Pancreas (tissue), 10 donors: Measurements from ENCODE around the gene FHIT. TPM values are rescaled to one million over a fixed set of nuclear protein-coding genes. Genes with fewer than 3 reads are reported as not detected.

Source experiments
- ATAC-seq, 4 donors: fragments of 200-7000 bp; cut with Tn5 transposase; one replicate each; pipeline versions ENCODE4 v1.8.0 to v1.9.1; 2020; ENCODE audit warnings: mild to moderate bottlenecking in 4 of 4, moderate library complexity in 4 of 4
- DNase-seq, 6 donors: peaks; one replicate each; pipeline ENCODE4 v3.0.0-alpha.2; 2020
- FAIRE-seq: peaks from 2 replicates; lab custom pipeline; 2012; peaks lifted over from hg19 to GRCh38; lab: Jason Lieb, UNC
- H3K27ac ChIP-seq, 4 donors: fragments of 200-600 bp; sonication (generic); 1 replicate in 3 of 4; 2 replicates in 1 of 4; pipeline versions ENCODE4 v1.5.0 to v1.8.0; 2020
- H3K27me3 ChIP-seq, 4 donors: fragments of 200-600 bp; one replicate each; pipeline ENCODE4 v1.8.0; 2021
- H3K36me3 ChIP-seq, 3 donors: fragments of 200-600 bp; sonication (generic) in 1 of 3; one replicate each; pipeline versions ENCODE4 v1.5.0 to v1.8.0; 2020 to 2021
- H3K4me1 ChIP-seq, 3 donors: fragments of 200-600 bp; one replicate each; pipeline ENCODE4 v1.8.0; 2021
- H3K4me3 ChIP-seq, 4 donors: fragments of 200-600 bp; sonication (generic) in 2 of 4; one replicate each; pipeline versions ENCODE4 v1.5.0 to v1.8.0; 2020 to 2021
- H3K9me3 ChIP-seq, 4 donors: fragments of 200-600 bp; one replicate each; pipeline ENCODE4 v1.8.0; 2021
- whole genome bisulfite sequencing, 2 donors: extraction: QIAGEN DNeasy Blood & Tissue Kit; methylation state at CpG; one replicate each; pipeline ENCODE4 v1.1.7; 2013; 5-methylcytosine and 5-hydroxymethylcytosine counted together
- intact Hi-C, 3 donors: fragments of 100-400 bp; cut with DNase I; formaldehyde crosslinking; loops; one replicate each; pipeline versions ENCODE4 v1.11.1 to v1.14.2; 2022
- polyA plus RNA-seq, 2 donors: library from polyadenylated mRNA; stranded (reverse); fragments of 200-250 nt; gene quantifications; one replicate each; pipeline ENCODE4 v1.2.3, GENCODE V29; 2013
- total RNA-seq, 6 donors: library from RNA; stranded (reverse); fragmentation: NEBNext Ultra II Directional in 4 of 6; extraction: Animal tissue kit (Norgen Biotek cat#: 25700) in 4 of 6; gene quantifications; one replicate each; pipeline versions ENCODE4 v1.2.1 to v1.2.4, GENCODE V29; 2021 to 2023
- TF ChIP-seq, protein P1 (sequence below), 4 donors: fragments of 200-600 bp; sonication (generic) in 3 of 4; IDR thresholded peaks; one replicate each; pipeline versions ENCODE4 v1.5.0 to v1.8.0; 2021; ENCODE audit warnings: antibody characterized with exemption in 4 of 4
- donor health status: healthy with polysubstance abuse.
- donor health status: DM: no; HTN: no; CAD: no; lungs with moderate emphysema.
- donor health status: DM: no; HTN: no; CAD: no.
- donor health status: control.
- donor health status: control.
- donor health status: Bipolar disorder and iron deficiency.
- donor health status: DM: yes; HTN: yes; CAD: no.
- donor health status: DM: no; HTN: no; CAD: no.
- donor health status: DM: no; HTN: no; CAD: no.
- donor health status: DM: yes; HTN: yes; CAD: no.

The FHIT gene
- total and polyA plus RNA-seq, 8 donors, result 4.8 to 15.7 (median 8.0) TPM

DNA sequence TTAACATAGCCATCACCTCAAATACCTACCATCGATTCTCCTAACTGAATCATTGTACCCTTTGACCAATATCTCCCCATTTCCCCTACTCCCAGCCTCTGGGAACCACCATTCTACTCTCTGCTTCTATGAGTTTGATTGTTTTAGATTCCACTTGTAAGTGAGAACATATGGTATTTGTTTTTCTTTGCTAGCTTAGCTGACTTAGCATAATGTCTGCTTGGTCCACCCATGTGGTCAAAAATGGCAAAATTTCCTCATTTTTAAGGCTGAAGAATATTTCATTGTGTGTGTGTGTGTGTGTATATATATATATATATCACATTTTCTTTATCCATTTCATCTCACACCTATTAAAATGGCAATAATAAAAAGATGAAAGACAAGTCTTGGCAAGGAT lies 469.3 kb downstream of the FHIT start:
- H3K9me3 ChIP-seq, result no peaks in the 10 kb centered on the region
- no peak for ATAC-seq
- TF ChIP-seq, protein P1, sequence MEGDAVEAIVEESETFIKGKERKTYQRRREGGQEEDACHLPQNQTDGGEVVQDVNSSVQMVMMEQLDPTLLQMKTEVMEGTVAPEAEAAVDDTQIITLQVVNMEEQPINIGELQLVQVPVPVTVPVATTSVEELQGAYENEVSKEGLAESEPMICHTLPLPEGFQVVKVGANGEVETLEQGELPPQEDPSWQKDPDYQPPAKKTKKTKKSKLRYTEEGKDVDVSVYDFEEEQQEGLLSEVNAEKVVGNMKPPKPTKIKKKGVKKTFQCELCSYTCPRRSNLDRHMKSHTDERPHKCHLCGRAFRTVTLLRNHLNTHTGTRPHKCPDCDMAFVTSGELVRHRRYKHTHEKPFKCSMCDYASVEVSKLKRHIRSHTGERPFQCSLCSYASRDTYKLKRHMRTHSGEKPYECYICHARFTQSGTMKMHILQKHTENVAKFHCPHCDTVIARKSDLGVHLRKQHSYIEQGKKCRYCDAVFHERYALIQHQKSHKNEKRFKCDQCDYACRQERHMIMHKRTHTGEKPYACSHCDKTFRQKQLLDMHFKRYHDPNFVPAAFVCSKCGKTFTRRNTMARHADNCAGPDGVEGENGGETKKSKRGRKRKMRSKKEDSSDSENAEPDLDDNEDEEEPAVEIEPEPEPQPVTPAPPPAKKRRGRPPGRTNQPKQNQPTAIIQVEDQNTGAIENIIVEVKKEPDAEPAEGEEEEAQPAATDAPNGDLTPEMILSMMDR (IDR thresholded peaks at IDR 0.05), result no peak
- H3K4me3 ChIP-seq, result no peak overlapping the region
- no peak for DNase-seq
- intact Hi-C loops, result no loop called here
- H3K27me3 ChIP-seq, result no peaks in the 10 kb centered on the region
- H3K4me1 ChIP-seq, result no peaks in the 10 kb centered on the region
- no peak overlapping the region for H3K27ac ChIP-seq
- WGBS, 2 donors, result 28 to 36% methylated on average over 1 of the region's 1 CpG
- FAIRE-seq, result no peak
- H3K36me3 ChIP-seq, result no peaks in the 10 kb centered on the region

- no peaks in the 10 kb centered on the region for H3K36me3 ChIP-seq
- no peaks in the 10 kb centered on the region for H3K9me3 ChIP-seq
- TF ChIP-seq, protein P1 (IDR thresholded peaks at IDR 0.05), result no peak
- no peak for FAIRE-seq
- ATAC-seq, result no peak
- no peak for DNase-seq
- no peaks in the 10 kb centered on the region for H3K27me3 ChIP-seq
- WGBS, 2 donors, result 92 to 93% methylated on average over 7 of the region's 7 CpGs
- no peaks in the 10 kb centered on the region for H3K4me1 ChIP-seq
- intact Hi-C loops, result no loop called here
- no peak overlapping the region for H3K27ac ChIP-seq
- no peak overlapping the region for H3K4me3 ChIP-seq
Measured at GRCh38 chr3:60779637-60780036, 471.6 kb downstream of the FHIT start.

DNA sequence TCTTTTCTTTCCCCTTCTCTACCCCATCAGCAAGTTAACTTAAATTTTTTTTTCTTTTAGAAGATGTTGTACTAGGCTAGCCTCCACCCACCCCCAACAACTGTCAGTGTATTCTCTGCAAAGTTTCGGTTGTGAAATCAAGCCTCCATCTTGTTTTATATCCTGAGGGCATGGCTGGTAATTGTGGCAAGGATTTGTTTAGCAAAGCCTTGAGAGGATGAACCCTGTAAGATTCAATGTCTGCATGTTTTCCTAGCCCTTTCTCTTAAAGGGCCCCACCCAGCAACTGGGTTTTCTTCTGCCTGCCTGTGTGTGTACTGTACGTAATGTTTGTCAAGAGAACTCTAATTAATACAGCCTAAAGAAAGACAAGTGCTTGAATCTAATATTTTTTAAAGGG lies 475.3 kb downstream of the FHIT start:
- ATAC-seq (no peak), FAIRE-seq (no peak), DNase-seq (no peak)
- no peaks in the 10 kb centered on the region for H3K4me1 ChIP-seq
- no peak overlapping the region for H3K4me3 ChIP-seq
- no peaks in the 10 kb centered on the region for H3K36me3 ChIP-seq
- WGBS, 2 donors, result 97% methylated on average over 2 of the region's 2 CpGs
- no peak overlapping the region for H3K27ac ChIP-seq
- H3K9me3 ChIP-seq, result no peaks in the 10 kb centered on the region
- intact Hi-C loops, result no loop called here
- no peaks in the 10 kb centered on the region for H3K27me3 ChIP-seq
- TF ChIP-seq, protein P1 (IDR thresholded peaks at IDR 0.05), result no peak

GRCh38 chr3:60774617-60775016 lies 476.6 kb downstream of the FHIT start:
- ATAC-seq, result no peak
- H3K27me3 ChIP-seq, result no peaks in the 10 kb centered on the region

DNA sequence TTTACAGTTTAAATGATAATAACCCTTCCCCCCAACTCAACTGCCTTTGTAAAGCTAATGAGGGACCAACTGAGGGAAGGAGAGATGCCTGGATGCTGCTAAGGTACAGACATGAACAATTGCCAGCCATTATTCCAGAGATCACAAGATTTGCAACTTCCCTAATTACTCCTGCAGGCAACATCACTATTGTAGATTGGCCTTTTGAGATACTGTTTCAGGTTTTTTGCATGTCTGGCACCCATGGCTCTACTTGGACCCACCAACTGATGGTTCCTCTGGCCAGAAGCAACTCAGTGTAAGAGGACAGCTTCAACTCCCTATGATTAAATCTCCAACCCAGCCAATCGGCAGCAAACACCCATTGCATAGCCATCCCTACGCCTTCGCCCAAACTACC lies 478.7 kb downstream of the FHIT start:
- Histone ChIP-seq H3K4me3 (no peak overlapping the region), H3K27ac (no peak overlapping the region), H3K9me3 (no peaks in the 10 kb centered on the region), H3K4me1 (no peaks in the 10 kb centered on the region), H3K27me3 (no peaks in the 10 kb centered on the region), H3K36me3 (no peaks in the 10 kb centered on the region)
- FAIRE-seq (no peak), ATAC-seq (no peak), DNase-seq (no peak)
- 97 to 99% methylated on average over 3 of the region's 3 CpGs for WGBS, 2 donors
- intact Hi-C loops, result no loop called here
- TF ChIP-seq, protein P1 (IDR thresholded peaks at IDR 0.05), result no peak

More at GRCh38 chr3:60774617-60775016, 476.6 kb downstream of the FHIT start:
- DNase-seq, result no peak
- 97 to 99% methylated on average over 2 of the region's 2 CpGs for WGBS, 2 donors
- Histone ChIP-seq H3K36me3 (no peaks in the 10 kb centered on the region), H3K27ac (no peak overlapping the region), H3K9me3 (no peaks in the 10 kb centered on the region), H3K4me3 (no peak overlapping the region), H3K4me1 (no peaks in the 10 kb centered on the region)
- TF ChIP-seq, protein P1 (IDR thresholded peaks at IDR 0.05), result no peak
- no peak for FAIRE-seq
- intact Hi-C loops, result no loop called here
